IPS DF 19.7 (cell line): ENCODE data around the gene NECTIN4.

Source experiments
- DNase-seq: peaks from one replicate; pipeline ENCODE4 v3.0.0-alpha.2; 2013; ENCODE audit warnings: low read depth, low spot score

Gene NECTIN4

DNA sequence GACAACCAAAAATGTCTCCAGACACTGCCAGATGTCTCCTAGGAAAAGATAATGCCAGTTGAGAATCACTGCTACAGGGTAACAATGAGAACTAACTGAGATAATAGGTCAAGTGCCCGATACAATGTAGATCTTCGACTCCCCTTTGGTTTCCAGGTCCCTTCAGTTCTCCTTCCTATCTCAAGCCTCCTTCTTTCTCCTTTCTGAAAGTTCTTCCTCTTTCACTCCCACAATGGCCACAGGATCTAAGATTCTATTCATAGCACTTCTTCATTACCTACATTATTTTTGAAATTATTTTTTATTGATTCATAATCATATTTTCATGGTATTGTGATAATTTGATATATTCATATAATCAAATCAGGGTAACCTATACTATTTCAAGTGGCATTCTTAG lies 22.2 kb upstream of the NECTIN4 start:
- DNase-seq, result no peak

DNA sequence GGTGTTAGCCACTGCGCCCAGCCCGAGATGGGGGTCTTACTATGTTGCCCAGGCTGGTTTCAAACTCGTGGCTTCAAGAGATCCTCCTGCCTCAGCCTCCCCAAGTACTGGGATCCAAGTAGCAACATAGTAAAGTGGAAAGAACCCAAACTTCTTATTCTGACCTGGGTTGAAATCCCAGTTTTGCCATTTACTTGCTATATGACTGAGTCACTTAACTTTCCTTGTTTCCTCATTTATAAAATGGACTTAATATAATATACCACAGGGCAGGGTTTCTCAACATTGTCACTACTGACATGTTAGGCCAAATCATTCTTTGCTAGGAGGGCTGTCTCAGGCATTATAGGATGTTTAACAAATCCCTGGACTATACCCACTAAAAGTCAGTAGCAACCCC lies 21.8 kb upstream of the NECTIN4 start:
- no peak for DNase-seq

DNA sequence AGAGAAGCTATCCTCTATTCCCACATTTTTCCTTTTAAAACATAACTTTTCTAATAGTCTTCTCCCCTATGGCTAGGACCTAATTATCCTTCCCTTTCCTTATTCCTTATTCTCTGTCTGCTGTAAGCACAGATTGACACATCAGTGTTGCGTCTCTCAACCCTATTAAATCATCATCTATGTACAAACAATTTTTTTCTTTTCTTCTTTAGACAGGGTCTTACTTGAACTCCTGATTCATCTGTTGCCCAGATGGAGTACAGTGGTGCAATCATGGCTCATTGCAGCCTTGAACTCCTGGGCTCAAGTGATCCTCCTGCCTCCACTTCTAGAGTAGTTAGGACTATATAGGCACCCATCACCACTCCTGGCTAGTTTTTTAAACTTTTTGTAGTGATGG lies 17.1 kb upstream of the NECTIN4 start:
- no peak for DNase-seq

- DNase-seq, result no peak
Measured at GRCh38 chr1:161100556-161100955, 11.2 kb upstream of the NECTIN4 start.

- DNase-seq, result no peak
Measured at GRCh38 chr1:161099090-161099802, 9.9 kb upstream of the NECTIN4 start.

- DNase-seq, result peak; percentile 95
Measured at GRCh38 chr1:161098210-161099068, 9.1 kb upstream of the NECTIN4 start, which contains the start of gene KLHDC9. KLHDC9 (plus strand) TSS chr1:161098361; CDS start chr1:161098536, 175 bp downstream.

DNA sequence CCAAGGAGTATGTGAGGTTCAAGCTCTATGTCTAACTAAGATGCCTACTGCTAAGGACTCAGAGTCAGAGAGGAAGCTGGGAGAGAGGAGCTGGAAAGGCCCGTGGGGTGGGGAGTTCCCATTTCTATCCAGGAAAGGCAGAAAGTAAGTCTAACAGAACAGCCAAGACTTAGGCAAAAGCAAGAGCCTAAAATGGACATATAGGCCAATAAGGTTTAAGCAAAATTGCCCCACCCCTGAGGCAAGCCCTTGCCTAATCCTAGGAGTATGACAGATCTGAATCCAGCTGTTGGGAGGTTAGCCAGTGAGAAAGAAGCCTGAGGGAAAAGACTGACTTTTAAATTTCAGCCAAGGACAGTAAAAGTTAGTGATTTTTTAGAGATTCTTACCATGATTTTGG lies 7.2 kb upstream of the NECTIN4 start:
- no peak for DNase-seq

GRCh38 chr1:161096015-161096414 lies 6.7 kb upstream of the NECTIN4 start:
- no peak for DNase-seq

GRCh38 chr1:161095230-161095629 lies 5.9 kb upstream of the NECTIN4 start:
- DNase-seq, result no peak

DNA sequence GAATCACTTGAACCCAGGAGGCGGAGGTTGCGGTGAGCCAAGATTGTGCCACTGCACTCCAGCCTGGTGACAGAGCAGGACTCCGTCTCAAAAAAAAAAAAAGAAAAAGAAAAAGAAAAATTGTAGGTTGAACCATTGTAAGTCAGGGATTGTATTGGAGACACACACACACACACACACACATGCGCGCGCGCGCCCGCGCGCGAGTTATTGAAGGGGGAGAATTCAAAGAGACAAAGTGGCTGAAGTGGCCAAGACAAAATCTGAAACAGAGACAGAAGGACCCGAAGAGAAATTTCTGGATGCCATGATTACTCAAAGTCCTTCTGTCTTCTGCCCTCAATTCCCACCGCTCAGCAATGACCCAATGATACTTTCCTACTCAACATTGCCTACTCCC lies 5.1 kb upstream of the NECTIN4 start:
- no peak for DNase-seq

- DNase-seq, result no peak
Measured at GRCh38 chr1:161092621-161093028, 3.3 kb upstream of the NECTIN4 start.

DNA sequence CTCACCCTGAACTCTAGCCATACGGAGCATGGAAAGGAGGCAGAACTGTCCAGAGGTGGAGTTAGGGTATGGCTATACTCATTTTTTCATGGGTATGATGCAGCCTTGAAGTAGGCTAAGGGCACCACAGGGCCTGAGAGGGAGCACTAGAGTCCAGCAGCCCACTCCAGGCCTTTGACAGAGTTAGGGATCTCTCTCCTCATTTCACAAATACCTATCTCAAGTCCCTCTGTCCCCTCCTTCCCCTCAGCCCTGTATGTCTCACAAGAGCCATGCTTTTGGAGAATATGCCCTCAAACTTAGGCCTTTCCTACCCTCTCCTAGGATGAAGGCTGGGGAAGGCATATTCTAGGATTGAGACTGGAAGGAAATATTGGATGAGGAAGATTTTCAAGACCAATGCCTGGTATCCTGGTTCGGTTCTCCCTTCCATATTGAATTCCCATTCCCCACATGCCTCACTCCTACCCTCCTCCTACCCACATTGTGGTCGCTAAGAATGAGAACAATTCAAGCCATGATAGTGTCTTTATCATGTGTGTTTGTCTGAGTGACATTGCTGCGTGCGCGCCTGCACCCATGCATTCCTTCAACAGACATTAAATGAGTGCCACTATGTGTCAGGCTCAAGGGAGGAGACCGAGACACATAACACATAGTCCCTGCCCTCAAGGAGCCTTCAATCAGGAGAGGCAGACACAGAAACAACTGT lies 2.6 kb upstream of the NECTIN4 start:
- no peak for DNase-seq

- no peak for DNase-seq
Measured at GRCh38 chr1:161091093-161091492, 1.7 kb upstream of the NECTIN4 start.

DNA sequence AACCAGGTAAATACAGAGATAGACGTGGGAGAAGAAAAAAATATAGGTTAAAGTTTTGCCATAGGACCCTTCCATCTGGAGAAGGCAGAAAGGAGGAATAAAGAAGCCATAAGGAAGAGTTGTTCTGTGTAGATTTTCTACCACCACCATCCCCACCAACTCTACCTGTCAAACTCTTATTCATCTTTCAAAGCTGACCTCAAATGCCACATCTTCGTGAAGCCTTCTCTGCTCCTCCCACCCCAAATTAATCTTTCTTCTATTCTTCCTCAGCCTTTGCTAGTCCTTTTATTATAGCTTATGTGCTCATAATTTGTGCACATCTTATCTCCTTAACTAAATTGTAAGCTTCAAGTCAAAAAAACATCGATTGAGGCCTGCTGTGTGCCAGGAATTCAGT lies 1.3 kb upstream of the NECTIN4 start:
- DNase-seq, result no peak

- no peak for DNase-seq
Measured at GRCh38 chr1:161089938-161090337, 580 bp upstream of the NECTIN4 start.

DNA sequence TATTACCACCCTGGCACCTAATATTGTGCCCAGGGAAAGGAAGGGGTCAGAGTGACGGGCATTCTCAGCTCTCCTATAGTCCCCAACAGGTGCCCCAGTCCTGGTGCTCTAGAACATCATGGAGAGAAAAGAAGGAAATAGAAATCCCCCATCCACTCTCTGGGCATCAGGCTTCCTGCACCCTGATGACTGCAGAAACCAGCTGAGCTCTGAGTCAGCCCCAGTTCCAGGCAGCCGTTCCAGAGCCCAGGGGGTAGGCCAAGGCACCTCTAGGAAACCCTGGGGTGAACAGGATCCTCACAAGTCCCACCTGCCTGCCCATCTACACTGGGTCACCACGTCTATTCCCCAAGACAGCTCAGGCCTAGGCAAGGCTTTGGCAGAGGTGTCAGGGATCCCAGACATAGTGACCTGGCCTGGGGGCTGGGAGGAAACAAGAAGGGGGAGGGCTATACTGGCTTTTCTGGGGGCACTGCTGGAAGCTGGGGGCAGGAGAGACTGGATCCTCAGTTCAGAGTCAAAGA lies 709 bp downstream of the NECTIN4 start:
- DNase-seq, result no peak

DNA sequence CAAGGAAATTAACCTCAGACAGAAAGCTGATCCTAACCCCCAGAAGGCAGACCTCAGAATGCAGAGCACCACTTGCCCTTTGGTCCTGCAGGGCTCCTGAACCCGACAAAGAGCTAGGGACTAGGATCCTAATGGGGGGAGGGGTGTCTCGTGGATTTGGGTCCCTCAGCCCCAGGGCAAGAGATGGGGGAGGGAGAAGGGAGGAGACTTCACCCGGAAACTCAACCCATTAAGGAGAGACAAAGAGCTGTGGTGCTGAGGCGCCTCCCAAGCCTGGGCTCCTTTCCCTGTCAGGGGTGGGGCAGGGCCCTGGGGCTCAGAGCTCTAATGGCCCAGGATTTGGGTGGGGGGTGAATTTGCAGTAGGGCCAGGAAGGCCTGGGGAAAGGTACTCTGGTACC lies 2.9 kb downstream of the NECTIN4 start:
- no peak for DNase-seq

DNA sequence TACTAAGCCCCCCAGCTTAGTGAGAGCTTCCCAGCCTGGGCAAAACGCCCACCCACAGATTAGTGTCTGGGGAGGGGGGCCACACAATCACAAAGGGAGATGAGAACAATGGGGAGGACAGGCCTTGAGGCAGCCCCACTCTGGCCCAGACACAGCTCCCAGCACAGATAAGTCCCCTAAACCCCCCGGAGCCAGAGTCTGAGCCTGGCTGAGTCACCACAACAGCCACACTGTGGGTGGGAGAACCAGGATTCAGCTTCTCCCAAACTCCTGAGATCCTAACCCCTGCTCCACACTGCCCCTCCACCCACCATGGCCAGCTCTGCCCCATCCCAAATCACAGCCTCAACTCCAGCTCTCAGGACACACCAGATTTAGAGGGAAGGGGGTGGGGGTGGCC lies 4.2 kb downstream of the NECTIN4 start:
- no peak for DNase-seq

DNA sequence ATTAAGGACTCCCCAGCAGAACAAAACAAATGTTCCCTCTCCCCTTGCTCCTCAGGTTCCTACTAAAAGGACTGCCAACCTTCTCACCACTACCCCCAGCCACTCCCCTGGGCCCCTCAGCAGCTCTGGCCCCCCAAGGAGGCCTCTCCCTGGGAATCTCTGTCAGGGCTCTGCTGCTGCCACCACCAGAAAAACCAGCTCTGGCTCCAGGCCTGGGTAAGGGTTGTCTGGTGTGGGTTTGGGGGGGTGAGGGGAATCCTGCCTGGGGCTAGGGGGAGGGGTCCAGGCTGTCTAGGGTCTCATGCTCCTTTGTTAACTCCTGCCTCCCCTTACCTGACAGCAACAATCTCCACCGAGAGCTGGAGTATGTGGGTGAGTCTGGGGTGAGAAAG lies 4.8 kb downstream of the NECTIN4 start:
- DNase-seq, result no peak

DNA sequence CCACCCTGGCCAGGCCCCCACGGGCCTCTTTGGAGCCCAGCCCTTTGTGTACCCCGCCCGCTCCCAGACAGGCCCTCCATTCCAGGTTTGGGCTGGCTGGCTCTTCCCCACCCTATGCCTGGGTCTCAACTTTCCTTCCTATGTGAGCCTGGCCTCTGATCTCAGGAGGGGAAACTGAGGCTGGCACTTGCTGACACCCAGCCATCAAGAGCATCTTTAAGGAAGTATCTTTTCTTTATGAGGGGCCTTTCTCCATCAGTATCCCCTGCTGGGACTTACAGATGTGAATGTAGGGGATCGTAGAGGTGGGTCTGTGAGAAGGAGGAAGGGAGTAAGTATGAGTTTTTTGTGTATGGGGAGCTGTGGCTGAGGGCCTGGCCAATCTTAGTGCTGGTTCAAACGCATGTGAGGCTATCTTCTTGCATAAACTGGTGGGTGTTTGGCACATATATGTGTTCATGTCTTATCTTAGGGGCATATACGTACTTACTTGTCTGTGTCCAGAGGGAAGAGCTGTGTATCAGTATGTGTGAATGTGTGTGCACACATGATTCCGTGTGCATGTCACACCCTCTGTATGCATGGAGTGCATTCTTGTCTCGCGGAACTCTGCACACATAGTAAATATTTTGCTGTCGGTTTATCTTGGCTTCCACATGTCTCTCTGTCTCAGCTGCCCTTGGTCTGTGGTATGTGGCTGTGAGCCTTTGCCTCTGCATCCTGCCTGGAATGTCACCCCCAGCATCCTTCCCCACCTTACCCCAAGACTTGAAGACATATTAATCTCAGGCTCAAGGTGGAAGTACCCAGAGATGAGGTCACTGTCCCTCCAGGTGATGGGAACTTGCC lies 5.4 kb downstream of the NECTIN4 start:
- no peak for DNase-seq
